ENCODE data around the gene RASSF5. TPM values are rescaled to one million over a fixed set of nuclear protein-coding genes. Genes with fewer than 3 reads are reported as not detected.
"Not testable (repeated sequence)": the region's sequence is repeated elsewhere in the genome, so short reads cannot be mapped to it uniquely, and the experiment has no call there.

RASSF5 gene
- total and polyA plus RNA-seq, 2 of the 13 experiments (the other 11 are each of a cell fraction or from before 2014, with no cell fraction given), result 0.18 to 0.40 TPM

DNA sequence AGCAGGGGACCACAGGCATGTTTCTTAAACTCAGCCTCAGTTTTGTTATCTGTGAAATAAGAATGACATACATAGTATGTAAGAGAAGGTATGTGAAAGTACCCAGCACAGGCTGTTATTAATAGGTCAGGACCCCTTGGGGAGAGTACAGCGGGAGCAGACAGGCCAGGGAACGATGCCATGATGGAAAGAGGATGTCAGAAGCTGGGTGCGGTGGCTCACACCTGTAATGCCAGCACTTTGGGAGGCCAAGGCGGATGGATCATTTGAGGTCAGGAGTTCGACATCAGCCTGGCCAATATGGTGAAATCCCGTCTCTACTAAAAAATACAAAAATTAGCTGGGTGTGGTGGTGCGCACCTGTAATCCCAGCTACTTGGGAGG is 73.8 kb downstream of the RASSF5 start:
- POLR2A ChIA-PET, result not testable (repeated sequence)

DNA sequence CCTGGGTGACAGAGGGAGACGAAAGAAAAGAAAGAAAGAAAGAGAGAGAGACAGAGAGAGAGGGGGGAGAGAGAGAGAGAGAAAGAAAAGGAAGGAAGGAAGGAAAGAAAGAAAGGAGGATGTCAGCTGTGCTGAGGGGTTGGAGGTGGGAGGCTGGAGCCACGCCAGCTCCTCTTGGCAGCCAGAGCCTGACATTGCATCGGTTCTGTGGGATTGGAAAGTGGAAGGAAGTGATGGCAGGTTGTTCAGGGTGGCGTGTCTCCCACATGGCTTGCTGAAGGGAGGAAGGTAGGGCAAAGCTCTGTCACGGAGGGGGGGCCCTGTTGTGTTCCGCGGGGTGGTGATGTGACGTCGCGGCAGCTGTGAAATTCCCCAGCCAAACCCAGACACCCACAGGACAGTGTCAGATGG is 74.2 kb downstream of the RASSF5 start:
- Histone ChIP-seq H3K4me3 (replicated peaks in 1 of 3; ENCODE audit: insufficient read depth in 1 of 3, low read depth in 2 of 3, low read length in 3 of 3) (no peak overlapping the region), H3K79me2 (ENCODE audit: insufficient read depth, low read length) (no peaks in the 10 kb centered on the region), H3K4me2 (ENCODE audit: low read depth, low read length) (no peak overlapping the region), H3K27ac (ENCODE audit: extremely low read length, insufficient read depth, low read length) (no peak overlapping the region), H4K20me1 (ENCODE audit: insufficient read depth, low read length) (no peaks in the 10 kb centered on the region; the same call in 1 of the 2 replicates), H3K27me3 (ENCODE audit: control insufficient read depth in 1 of 2, insufficient read depth in 2 of 2, low read length in 2 of 2) (no peaks in the 10 kb centered on the region), H3K9ac (ENCODE audit: insufficient read depth, low read depth, low read length) (no peak overlapping the region), H2AFZ (ENCODE audit: low read length) (no peak overlapping the region), H3K9me3 (ENCODE audit: low read length) (no peaks in the 10 kb centered on the region), H3K4me1 (ENCODE audit: insufficient read depth, low read length) (no peaks in the 10 kb centered on the region), H3K36me3 (replicated peaks in 1 of 2; ENCODE audit: control insufficient read depth in 1 of 2, insufficient read depth in 2 of 2, low read length in 2 of 2) (peaks cover 3 to 7% of the 10 kb centered on the region in 2 experiments; a peak in 1 of 5 replicates)
- no peak for DNase-seq (ENCODE audit: low spot score)
- ChIA-PET POLR2A (no interaction called here), CTCF (ENCODE audit: low intra/inter-chr PET ratio, low total read pairs) (no interaction called here)
- TF ChIP-seq TRIM24 (CRISPR knock-in tag; IDR thresholded peaks at IDR 0.05) (no peak), ZSCAN30 (CRISPR knock-in tag; IDR thresholded peaks at IDR 0.05) (no peak), ZNF83 (CRISPR knock-in tag; IDR thresholded peaks at IDR 0.05; ENCODE audit: borderline replicate concordance) (no peak), HNF4A (CRISPR knock-in tag; IDR thresholded peaks at IDR 0.05) (no peak)
- TF ChIP-seq, protein P1, sequence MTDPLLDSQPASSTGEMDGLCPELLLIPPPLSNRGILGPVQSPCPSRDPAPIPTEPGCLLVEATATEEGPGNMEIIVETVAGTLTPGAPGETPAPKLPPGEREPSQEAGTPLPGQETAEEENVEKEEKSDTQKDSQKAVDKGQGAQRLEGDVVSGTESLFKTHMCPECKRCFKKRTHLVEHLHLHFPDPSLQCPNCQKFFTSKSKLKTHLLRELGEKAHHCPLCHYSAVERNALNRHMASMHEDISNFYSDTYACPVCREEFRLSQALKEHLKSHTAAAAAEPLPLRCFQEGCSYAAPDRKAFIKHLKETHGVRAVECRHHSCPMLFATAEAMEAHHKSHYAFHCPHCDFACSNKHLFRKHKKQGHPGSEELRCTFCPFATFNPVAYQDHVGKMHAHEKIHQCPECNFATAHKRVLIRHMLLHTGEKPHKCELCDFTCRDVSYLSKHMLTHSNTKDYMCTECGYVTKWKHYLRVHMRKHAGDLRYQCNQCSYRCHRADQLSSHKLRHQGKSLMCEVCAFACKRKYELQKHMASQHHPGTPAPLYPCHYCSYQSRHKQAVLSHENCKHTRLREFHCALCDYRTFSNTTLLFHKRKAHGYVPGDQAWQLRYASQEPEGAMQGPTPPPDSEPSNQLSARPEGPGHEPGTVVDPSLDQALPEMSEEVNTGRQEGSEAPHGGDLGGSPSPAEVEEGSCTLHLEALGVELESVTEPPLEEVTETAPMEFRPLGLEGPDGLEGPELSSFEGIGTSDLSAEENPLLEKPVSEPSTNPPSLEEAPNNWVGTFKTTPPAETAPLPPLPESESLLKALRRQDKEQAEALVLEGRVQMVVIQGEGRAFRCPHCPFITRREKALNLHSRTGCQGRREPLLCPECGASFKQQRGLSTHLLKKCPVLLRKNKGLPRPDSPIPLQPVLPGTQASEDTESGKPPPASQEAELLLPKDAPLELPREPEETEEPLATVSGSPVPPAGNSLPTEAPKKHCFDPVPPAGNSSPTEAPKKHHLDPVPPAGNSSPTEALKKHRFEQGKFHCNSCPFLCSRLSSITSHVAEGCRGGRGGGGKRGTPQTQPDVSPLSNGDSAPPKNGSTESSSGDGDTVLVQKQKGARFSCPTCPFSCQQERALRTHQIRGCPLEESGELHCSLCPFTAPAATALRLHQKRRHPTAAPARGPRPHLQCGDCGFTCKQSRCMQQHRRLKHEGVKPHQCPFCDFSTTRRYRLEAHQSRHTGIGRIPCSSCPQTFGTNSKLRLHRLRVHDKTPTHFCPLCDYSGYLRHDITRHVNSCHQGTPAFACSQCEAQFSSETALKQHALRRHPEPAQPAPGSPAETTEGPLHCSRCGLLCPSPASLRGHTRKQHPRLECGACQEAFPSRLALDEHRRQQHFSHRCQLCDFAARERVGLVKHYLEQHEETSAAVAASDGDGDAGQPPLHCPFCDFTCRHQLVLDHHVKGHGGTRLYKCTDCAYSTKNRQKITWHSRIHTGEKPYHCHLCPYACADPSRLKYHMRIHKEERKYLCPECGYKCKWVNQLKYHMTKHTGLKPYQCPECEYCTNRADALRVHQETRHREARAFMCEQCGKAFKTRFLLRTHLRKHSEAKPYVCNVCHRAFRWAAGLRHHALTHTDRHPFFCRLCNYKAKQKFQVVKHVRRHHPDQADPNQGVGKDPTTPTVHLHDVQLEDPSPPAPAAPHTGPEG (CRISPR knock-in tag; IDR thresholded peaks at IDR 0.05), result no peak
- intact Hi-C loops (cut with micrococcal nuclease; ENCODE audit: unreplicated experiment) (no loop called here), in situ Hi-C loops (cut with HindIII; ENCODE audit: extremely low pct_ligation_motif_present, low pct_unique_long_range_greater_than_20kb) (loop anchor here (5.0 kb wide), 2 partner anchors 39 to 94 kb away; no protein-coding TSS in a partner anchor)
- no peak for ATAC-seq
- no peak for FAIRE-seq
- BruUV-seq (replicated peaks), result no TSS peak
- 77% methylated on average over 10 of the region's 10 CpGs for WGBS (ENCODE audit: low lambda C conversion rate)

More for the DNA sequence above, 73.8 kb downstream of the RASSF5 start:
- H3K27me3 ChIP-seq (ENCODE audit: control insufficient read depth in 1 of 2, insufficient read depth in 2 of 2, low read length in 2 of 2); H4K20me1 ChIP-seq (ENCODE audit: insufficient read depth, low read length); H3K27ac ChIP-seq (ENCODE audit: extremely low read length, insufficient read depth, low read length); H3K4me1 ChIP-seq (ENCODE audit: insufficient read depth, low read length); ATAC-seq; BruUV-seq (replicated peaks); H3K4me3 ChIP-seq (replicated peaks in 1 of 3; ENCODE audit: insufficient read depth in 1 of 3, low read depth in 2 of 3, low read length in 3 of 3); CTCF ChIA-PET (ENCODE audit: low intra/inter-chr PET ratio, low total read pairs); H3K9ac ChIP-seq (ENCODE audit: insufficient read depth, low read depth, low read length); H3K4me2 ChIP-seq (ENCODE audit: low read depth, low read length); intact Hi-C loops (cut with micrococcal nuclease; ENCODE audit: unreplicated experiment); DNase-seq (ENCODE audit: low spot score); FAIRE-seq; H3K79me2 ChIP-seq (ENCODE audit: insufficient read depth, low read length); H3K9me3 ChIP-seq (ENCODE audit: low read length); H3K36me3 ChIP-seq (replicated peaks in 1 of 2; ENCODE audit: control insufficient read depth in 1 of 2, insufficient read depth in 2 of 2, low read length in 2 of 2); H2AFZ ChIP-seq (ENCODE audit: low read length): not testable (repeated sequence)
- in situ Hi-C loops (cut with HindIII; ENCODE audit: extremely low pct_ligation_motif_present, low pct_unique_long_range_greater_than_20kb), result loop anchor here (5.0 kb wide), 2 partner anchors 39 to 94 kb away; no protein-coding TSS in a partner anchor
- WGBS (ENCODE audit: low lambda C conversion rate), result 75% methylated on average over 7 of the region's 7 CpGs
